Measurements from ENCODE around the gene ROR1.
"Not testable (repeated sequence)": the region's sequence is repeated elsewhere in the genome, so short reads cannot be mapped to it uniquely, and the experiment has no call there.

ROR1 gene

DNA sequence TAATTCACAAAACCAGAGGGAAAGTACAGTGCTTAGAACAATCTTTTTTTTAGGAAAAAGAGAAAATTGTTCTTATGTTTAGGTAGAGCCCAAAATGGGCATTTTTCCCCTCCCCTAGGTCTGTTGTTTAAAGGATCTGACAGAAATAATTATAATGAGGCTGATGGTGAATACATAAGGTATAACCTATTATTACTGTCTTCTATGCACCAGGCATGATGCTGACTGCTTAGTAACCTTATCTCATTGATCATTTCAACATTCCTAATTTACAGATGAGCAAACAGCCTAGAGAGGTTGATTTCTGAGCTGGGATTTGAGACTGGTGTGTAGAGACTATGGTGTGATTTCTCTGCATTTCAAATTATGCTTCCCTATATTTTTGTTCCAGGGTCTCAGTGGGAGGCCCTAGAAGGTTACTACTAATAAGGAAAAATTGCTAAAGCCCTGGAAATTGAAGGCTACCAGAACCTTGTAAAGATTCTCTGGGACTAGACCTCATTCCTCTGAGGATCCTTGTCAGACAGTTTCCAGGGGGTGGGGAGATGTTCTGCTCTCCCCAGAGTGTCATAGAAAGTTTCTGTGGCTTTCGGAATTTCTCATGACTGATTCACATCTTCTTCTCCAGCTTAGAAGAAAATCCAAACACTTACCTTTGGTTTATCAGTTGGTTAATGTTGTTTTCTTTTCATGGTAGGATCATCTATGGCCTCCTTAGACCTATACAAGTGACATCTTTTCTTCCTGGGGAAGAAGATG lies 44.9 kb downstream of the ROR1 start:
- H3K9me3 ChIP-seq: no peaks in the 10 kb centered on the region
- H3K4me1 ChIP-seq: no peaks in the 10 kb centered on the region
- H3K4me3 ChIP-seq (ENCODE audit: low read depth, low read length): no peak overlapping the region
- no peak for DNase-seq
- TF ChIP-seq, protein P1, sequence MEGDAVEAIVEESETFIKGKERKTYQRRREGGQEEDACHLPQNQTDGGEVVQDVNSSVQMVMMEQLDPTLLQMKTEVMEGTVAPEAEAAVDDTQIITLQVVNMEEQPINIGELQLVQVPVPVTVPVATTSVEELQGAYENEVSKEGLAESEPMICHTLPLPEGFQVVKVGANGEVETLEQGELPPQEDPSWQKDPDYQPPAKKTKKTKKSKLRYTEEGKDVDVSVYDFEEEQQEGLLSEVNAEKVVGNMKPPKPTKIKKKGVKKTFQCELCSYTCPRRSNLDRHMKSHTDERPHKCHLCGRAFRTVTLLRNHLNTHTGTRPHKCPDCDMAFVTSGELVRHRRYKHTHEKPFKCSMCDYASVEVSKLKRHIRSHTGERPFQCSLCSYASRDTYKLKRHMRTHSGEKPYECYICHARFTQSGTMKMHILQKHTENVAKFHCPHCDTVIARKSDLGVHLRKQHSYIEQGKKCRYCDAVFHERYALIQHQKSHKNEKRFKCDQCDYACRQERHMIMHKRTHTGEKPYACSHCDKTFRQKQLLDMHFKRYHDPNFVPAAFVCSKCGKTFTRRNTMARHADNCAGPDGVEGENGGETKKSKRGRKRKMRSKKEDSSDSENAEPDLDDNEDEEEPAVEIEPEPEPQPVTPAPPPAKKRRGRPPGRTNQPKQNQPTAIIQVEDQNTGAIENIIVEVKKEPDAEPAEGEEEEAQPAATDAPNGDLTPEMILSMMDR (IDR thresholded peaks at IDR 0.05; ENCODE audit: low read depth, low read length): no peak
- H3K36me3 ChIP-seq: no peaks in the 10 kb centered on the region
- H3K27me3 ChIP-seq: no peaks in the 10 kb centered on the region

DNA sequence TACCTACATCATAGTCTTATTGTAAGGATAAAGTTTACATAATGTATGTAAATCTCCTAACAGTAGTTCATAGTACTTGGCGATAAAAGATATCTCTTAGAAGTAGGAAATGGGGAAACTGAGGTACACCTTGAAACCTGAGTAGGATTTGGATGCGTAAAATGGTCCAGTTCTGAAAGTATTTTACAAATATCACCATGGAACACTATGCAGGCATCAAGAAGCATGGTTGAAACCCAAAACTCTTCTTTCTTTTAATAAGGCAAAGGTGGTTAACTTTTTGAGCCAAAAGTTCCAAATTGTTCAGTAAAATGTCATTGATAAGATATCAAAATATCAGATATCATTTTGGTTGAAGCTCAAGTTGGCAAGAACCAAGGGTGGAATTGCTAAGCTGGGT lies 46.0 kb downstream of the ROR1 start:
- Histone ChIP-seq H3K4me1 (no peaks in the 10 kb centered on the region), H3K36me3 (no peaks in the 10 kb centered on the region), H3K4me3 (ENCODE audit: low read depth, low read length) (no peak overlapping the region), H3K9me3 (no peaks in the 10 kb centered on the region), H3K27me3 (no peaks in the 10 kb centered on the region)
- TF ChIP-seq, protein P1 (IDR thresholded peaks at IDR 0.05; ENCODE audit: low read depth, low read length): no peak
- no peak for DNase-seq

DNA sequence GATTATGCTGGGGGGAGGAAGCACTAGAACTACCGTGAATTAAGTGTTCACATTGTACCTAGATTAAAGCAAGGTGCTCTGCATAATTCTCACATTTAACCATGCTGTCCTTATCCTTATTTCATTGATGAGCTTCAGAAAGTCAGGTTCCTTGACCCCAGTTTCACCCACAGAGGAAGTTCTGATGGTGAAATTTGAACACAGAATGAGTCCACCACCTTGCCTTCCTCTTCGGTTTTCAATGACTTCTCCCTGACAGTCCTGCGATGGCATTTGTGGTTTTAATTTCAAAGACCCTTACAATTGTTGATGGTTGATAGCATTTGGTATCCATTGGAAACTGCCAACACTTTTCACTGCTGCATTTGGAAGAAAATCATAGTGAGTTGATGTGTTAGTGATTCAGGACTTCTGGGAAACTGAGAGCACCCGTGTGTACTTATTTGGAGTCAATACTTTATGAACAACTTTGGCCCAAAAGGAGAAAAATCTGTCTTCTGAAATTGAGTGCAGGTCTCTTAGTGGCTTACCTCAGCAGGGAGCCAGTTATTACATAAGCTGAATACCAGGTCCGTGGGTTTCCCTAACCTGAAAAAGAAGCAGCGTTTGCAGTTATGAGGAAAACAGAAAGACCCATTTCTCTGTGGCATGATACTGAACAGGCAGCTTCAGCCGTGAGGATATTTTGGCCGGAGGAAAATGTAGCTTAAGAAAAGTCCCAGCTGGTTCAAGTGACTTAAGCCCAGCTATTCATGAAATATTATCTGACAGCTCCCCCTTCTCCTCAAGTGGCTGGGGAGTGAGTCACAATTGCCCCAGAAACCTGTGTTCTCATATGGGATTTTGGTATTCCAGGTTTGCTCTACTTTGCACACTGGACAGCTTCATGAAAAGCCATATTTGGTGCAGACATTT lies 47.5 kb downstream of the ROR1 start:
- Histone ChIP-seq H3K9me3 (no peaks in the 10 kb centered on the region), H3K4me1 (no peaks in the 10 kb centered on the region), H3K27me3 (no peaks in the 10 kb centered on the region), H3K4me3 (ENCODE audit: low read depth, low read length) (no peak overlapping the region), H3K36me3 (no peaks in the 10 kb centered on the region)
- TF ChIP-seq, protein P1 (IDR thresholded peaks at IDR 0.05; ENCODE audit: low read depth, low read length): no peak
- no peak for DNase-seq

DNA sequence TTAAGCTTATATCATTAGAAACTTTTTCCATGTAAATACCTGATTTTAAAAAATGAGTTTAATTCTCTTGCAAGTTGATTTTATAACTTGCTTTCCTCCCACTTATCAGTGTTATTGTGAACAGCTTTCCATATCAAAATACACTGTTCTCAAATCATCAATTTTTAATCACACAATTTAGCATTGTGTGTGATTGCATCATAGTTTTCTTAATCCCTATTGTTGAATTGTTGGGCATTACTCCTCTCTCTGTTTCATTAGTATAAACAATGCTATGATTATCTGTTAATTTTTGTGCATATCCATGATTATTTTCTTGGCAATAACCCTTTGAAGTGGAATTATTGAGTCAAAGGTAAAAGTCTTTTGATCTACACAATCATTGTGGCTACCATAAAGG lies 48.7 kb downstream of the ROR1 start:
- no peaks in the 10 kb centered on the region for H3K9me3 ChIP-seq
- no peaks in the 10 kb centered on the region for H3K27me3 ChIP-seq
- H3K36me3 ChIP-seq: no peaks in the 10 kb centered on the region
- TF ChIP-seq, protein P1 (IDR thresholded peaks at IDR 0.05; ENCODE audit: low read depth, low read length): no peak
- DNase-seq: no peak
- H3K4me1 ChIP-seq: no peaks in the 10 kb centered on the region
- H3K4me3 ChIP-seq (ENCODE audit: low read depth, low read length): no peak overlapping the region

DNA sequence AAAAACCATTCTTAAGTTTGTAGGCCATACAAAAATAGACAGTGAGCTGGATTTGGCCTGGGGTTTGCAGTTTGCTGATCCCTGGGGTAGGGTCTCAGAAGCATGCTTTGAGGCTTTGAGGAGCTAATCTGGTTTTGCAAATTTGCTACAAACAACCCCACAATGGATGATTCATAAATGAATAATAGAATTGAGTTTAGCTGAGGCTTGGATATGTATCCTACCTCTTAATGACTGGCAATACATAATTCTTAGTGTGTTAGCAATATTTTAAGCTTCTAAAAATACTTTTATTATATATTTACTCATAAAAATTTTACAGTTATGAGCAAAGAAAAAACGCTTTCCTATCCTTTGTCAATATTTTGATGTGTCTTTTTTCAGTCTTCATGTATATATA lies 50.6 kb downstream of the ROR1 start:
- Histone ChIP-seq H3K9me3 (no peaks in the 10 kb centered on the region), H3K4me3 (ENCODE audit: low read depth, low read length) (no peak overlapping the region), H3K4me1 (no peaks in the 10 kb centered on the region), H3K27me3 (no peaks in the 10 kb centered on the region), H3K36me3 (no peaks in the 10 kb centered on the region)
- DNase-seq: no peak
- TF ChIP-seq, protein P1 (IDR thresholded peaks at IDR 0.05; ENCODE audit: low read depth, low read length): no peak

DNA sequence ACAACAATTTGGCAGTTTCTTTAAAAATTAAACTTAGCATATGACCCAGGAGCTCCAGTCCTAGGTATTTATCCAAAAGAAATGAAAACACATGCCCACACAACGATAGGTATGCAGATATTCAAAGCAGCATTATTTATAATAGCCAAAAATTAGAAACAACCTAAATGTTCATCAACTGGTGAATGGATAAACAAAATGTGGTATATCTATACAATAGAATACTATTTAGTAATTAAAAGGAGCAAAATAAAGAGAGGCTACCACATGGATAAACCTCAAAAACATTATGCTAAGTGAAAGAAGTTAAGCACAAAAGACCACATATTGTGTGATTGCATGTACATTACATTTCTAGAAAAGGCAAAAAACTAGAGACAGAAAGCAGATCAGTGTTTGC lies 51.3 kb downstream of the ROR1 start:
- Histone ChIP-seq H3K36me3 (no peaks in the 10 kb centered on the region), H3K4me3 (ENCODE audit: low read depth, low read length) (no peak overlapping the region), H3K27me3 (no peaks in the 10 kb centered on the region), H3K9me3 (no peaks in the 10 kb centered on the region), H3K4me1 (no peaks in the 10 kb centered on the region)
- TF ChIP-seq, protein P1 (IDR thresholded peaks at IDR 0.05; ENCODE audit: low read depth, low read length): no peak
- no peak for DNase-seq

DNA sequence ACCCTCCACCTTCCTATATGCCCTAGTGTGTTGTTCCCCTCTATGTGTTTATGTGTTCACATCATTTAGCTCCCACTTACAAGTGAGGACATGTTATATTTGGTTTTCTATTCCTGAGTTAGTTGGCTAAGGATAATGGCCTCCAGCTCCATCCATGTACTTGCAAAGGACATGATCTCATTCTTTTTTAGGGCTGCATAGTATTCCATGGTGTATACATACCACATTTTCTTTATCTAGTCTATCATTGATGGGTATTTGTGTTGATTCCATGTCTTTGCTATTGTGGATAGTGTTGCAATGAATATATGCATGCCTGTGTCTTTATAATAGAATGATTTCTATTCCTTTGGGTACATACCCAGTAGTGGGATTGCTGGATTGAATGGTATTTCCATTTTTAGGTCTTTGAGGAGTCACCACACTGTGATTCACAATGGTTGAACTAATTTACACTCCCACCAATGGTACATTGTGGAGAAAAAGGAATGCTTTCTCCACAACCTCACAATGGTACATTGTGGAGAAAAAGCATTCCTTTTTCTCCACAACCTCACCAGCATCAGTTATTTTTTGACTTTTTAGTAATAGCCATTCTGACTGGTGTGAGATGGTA lies 52.5 kb downstream of the ROR1 start:
- H3K9me3 ChIP-seq; H3K27me3 ChIP-seq; DNase-seq; H3K4me1 ChIP-seq; H3K4me3 ChIP-seq (ENCODE audit: low read depth, low read length); H3K36me3 ChIP-seq: not testable (repeated sequence)
